Measurements from ENCODE around the gene CLDN1.

The CLDN1 gene

DNA sequence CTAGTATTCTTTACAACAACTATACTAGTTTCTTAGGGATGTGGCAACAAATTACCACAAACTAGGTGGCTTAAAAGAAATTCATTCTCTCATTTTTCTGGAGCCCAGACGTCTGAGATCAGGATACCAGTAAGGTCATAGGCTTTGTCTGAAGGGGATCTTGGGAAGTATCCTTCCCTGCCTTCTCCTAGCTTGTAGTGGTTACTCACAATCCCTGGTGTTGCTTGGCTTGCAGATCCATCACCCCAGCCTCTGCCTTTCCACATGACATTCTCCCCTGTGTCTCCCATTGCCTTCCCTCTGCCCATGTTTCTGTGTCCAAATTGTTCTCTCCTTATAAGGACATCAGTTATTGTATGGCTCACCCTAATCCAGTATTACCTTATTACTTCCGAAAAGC is 24.3 kb upstream of the CLDN1 start:
- no peak for ATAC-seq (ENCODE audit: insufficient read depth, low read depth)
- Histone ChIP-seq H3K79me2 (ENCODE audit: insufficient read depth, low read length) (no peaks in the 10 kb centered on the region), H3K4me3 (ENCODE audit: low read depth in 1 of 2, low read length in 2 of 2) (no peak overlapping the region), H3K36me3 (ENCODE audit: insufficient read depth, low read length) (no peaks in the 10 kb centered on the region), H3K4me1 (ENCODE audit: insufficient read depth, low read length) (no peaks in the 10 kb centered on the region), H3K9me3 (ENCODE audit: insufficient read depth, low read length, severe bottlenecking) (no peaks in the 10 kb centered on the region), H2AFZ (ENCODE audit: low read depth, low read length) (no peak overlapping the region), H3K9ac (ENCODE audit: low read depth, low read length) (no peak overlapping the region), H3K27ac (ENCODE audit: low read length) (no peak overlapping the region), H3K27me3 (ENCODE audit: insufficient read depth, low read length, poor library complexity) (no peaks in the 10 kb centered on the region), H3K4me2 (ENCODE audit: insufficient read depth, low read length) (no peak overlapping the region), H4K20me1 (ENCODE audit: insufficient read depth, low read length) (no peaks in the 10 kb centered on the region)
- no peak for TF ChIP-seq EZH2 (IDR thresholded peaks at IDR 0.05; ENCODE audit: borderline replicate concordance, low read depth, low read length, severe bottlenecking)
- no peak for TF ChIP-seq CTCF (IDR thresholded peaks at IDR 0.05; ENCODE audit: borderline replicate concordance, extremely low read depth, low read length, poor library complexity, severe bottlenecking)
- DNase-seq, result no peak

- Histone ChIP-seq H3K79me2 (ENCODE audit: insufficient read depth, low read length) (no peaks in the 10 kb centered on the region), H3K9me3 (ENCODE audit: insufficient read depth, low read length, severe bottlenecking) (no peaks in the 10 kb centered on the region), H3K4me1 (ENCODE audit: insufficient read depth, low read length) (no peaks in the 10 kb centered on the region), H3K36me3 (ENCODE audit: insufficient read depth, low read length) (no peaks in the 10 kb centered on the region), H3K27ac (ENCODE audit: low read length) (no peak overlapping the region), H2AFZ (ENCODE audit: low read depth, low read length) (no peak overlapping the region), H4K20me1 (ENCODE audit: insufficient read depth, low read length) (no peaks in the 10 kb centered on the region), H3K4me3 (ENCODE audit: low read depth in 1 of 2, low read length in 2 of 2) (no peak overlapping the region), H3K27me3 (ENCODE audit: insufficient read depth, low read length, poor library complexity) (no peaks in the 10 kb centered on the region), H3K4me2 (ENCODE audit: insufficient read depth, low read length) (no peak overlapping the region), H3K9ac (ENCODE audit: low read depth, low read length) (no peak overlapping the region)
- ATAC-seq (ENCODE audit: insufficient read depth, low read depth), result no peak
- no peak for DNase-seq
- TF ChIP-seq EZH2 (IDR thresholded peaks at IDR 0.05; ENCODE audit: borderline replicate concordance, low read depth, low read length, severe bottlenecking) (no peak), CTCF (IDR thresholded peaks at IDR 0.05; ENCODE audit: borderline replicate concordance, extremely low read depth, low read length, poor library complexity, severe bottlenecking) (no peak)
Observed at GRCh38 chr3:190345878-190346277, 23.6 kb upstream of the CLDN1 start.

GRCh38 chr3:190345027-190345821 is 23.0 kb upstream of the CLDN1 start:
- ATAC-seq (ENCODE audit: insufficient read depth, low read depth), result no peak
- H3K9me3 ChIP-seq (ENCODE audit: insufficient read depth, low read length, severe bottlenecking), result no peaks in the 10 kb centered on the region
- no peak overlapping the region for H3K4me3 ChIP-seq (ENCODE audit: low read depth in 1 of 2, low read length in 2 of 2)
- H3K4me1 ChIP-seq (ENCODE audit: insufficient read depth, low read length), result no peaks in the 10 kb centered on the region
- H3K4me2 ChIP-seq (ENCODE audit: insufficient read depth, low read length), result no peak overlapping the region
- H4K20me1 ChIP-seq (ENCODE audit: insufficient read depth, low read length), result no peaks in the 10 kb centered on the region
- TF ChIP-seq CTCF (IDR thresholded peaks at IDR 0.05; ENCODE audit: borderline replicate concordance, extremely low read depth, low read length, poor library complexity, severe bottlenecking) (no peak), EZH2 (IDR thresholded peaks at IDR 0.05; ENCODE audit: borderline replicate concordance, low read depth, low read length, severe bottlenecking) (no peak)
- no peaks in the 10 kb centered on the region for H3K27me3 ChIP-seq (ENCODE audit: insufficient read depth, low read length, poor library complexity)
- no peaks in the 10 kb centered on the region for H3K79me2 ChIP-seq (ENCODE audit: insufficient read depth, low read length)
- H2AFZ ChIP-seq (ENCODE audit: low read depth, low read length), result no peak overlapping the region
- DNase-seq, result no peak
- H3K36me3 ChIP-seq (ENCODE audit: insufficient read depth, low read length), result no peaks in the 10 kb centered on the region
- H3K9ac ChIP-seq (ENCODE audit: low read depth, low read length), result no peak overlapping the region
- no peak overlapping the region for H3K27ac ChIP-seq (ENCODE audit: low read length)
